DOHH2 (cell line): ENCODE results near the gene HOXB7.

ENCODE experiments used
- H3F3A ChIP-seq: fragments of 200-600 bp; sonication (generic), shearing (Covaris generic); 2 replicates; pipeline ENCODE4 v1.6.0; 2016; ENCODE audit warnings: antibody characterized with exemption, mild to moderate bottlenecking; ENCODE audit not compliant: control insufficient read depth, insufficient read depth
- H3K27ac ChIP-seq: fragments of 200-600 bp; sonication (generic); 2 replicates; pipeline ENCODE4 v1.5.1; 2014; ENCODE audit warnings: low read depth, mild to moderate bottlenecking, low read length, moderate library complexity
- H3K27me3 ChIP-seq: fragments of 200-600 bp; sonication (generic); 2 replicates; pipeline ENCODE4 v1.6.1; 2014; ENCODE audit warnings: mild to moderate bottlenecking, low read length, mixed read lengths; ENCODE audit not compliant: control insufficient read depth
- H3K36me3 ChIP-seq: fragments of 200-600 bp; sonication (generic); 2 replicates; pipeline ENCODE4 v1.6.1; 2014; ENCODE audit warnings: mild to moderate bottlenecking, low read length, moderate library complexity, mixed read lengths; ENCODE audit not compliant: control insufficient read depth
- H3K4me1 ChIP-seq: fragments of 200-600 bp; sonication (generic); 2 replicates; pipeline ENCODE4 v1.6.1; 2014; ENCODE audit warnings: mild to moderate bottlenecking, low read length, mixed read lengths; ENCODE audit not compliant: control insufficient read depth
- H3K4me2 ChIP-seq: fragments of 200-600 bp; sonication (generic); 2 replicates; pipeline ENCODE4 v1.6.0; 2014; ENCODE audit warnings: mild to moderate bottlenecking, low read length, moderate library complexity
- H3K4me3 ChIP-seq: fragments of 200-600 bp; sonication (generic); 2 replicates; pipeline ENCODE4 v1.5.1; 2014; ENCODE audit warnings: mild to moderate bottlenecking, low read length, mixed read lengths
- H3K79me2 ChIP-seq: fragments of 200-600 bp; sonication (generic); 2 replicates; pipeline ENCODE4 v1.6.1; 2014; ENCODE audit warnings: mild to moderate bottlenecking, low read length, mixed read lengths; ENCODE audit not compliant: control insufficient read depth
- H3K9me2 ChIP-seq: fragments of 200-600 bp; sonication (generic); replicated peaks from 2 replicates; pipeline ENCODE4 v1.6.1; 2014; ENCODE audit warnings: mild to moderate bottlenecking, low read length, mixed read lengths; ENCODE audit not compliant: control insufficient read depth
- H3K9me3 ChIP-seq: fragments of 200-600 bp; sonication (generic); 2 replicates; pipeline ENCODE4 v1.6.1; 2014; ENCODE audit warnings: antibody characterized with exemption, low read length, mixed read lengths; ENCODE audit not compliant: control insufficient read depth, insufficient read depth
- H4K20me1 ChIP-seq: fragments of 200-600 bp; sonication (generic); 2 replicates; pipeline ENCODE4 v1.6.0; 2014; ENCODE audit warnings: low read depth, mild to moderate bottlenecking, antibody characterized with exemption, low read length, moderate library complexity; ENCODE audit not compliant: control insufficient read depth, insufficient read depth
- CTCF ChIP-seq: fragments of 200-600 bp; sonication (generic); IDR thresholded peaks from one replicate; pipeline ENCODE4 v1.5.1; 2014; ENCODE audit warnings: antibody characterized with exemption, mild to moderate bottlenecking, low read depth, low read length; ENCODE audit not compliant: poor library complexity, severe bottlenecking
- EZH2phosphoT487 ChIP-seq: fragments of 200-600 bp; sonication (generic); IDR thresholded peaks from 2 replicates; pipeline ENCODE4 v1.6.1; 2017; ENCODE audit warnings: borderline replicate concordance, mild to moderate bottlenecking, antibody characterized with exemption, low read length, moderate library complexity, mixed read lengths

HOXB7 gene

GRCh38 chr17:48613862-48614694 is 3.3 kb upstream of the HOXB7 start:
- peaks cover 63% of the 10 kb centered on the region for H3K27me3 ChIP-seq
- no peaks in the 10 kb centered on the region for H3K9me3 ChIP-seq
- H3K36me3 ChIP-seq: no peaks in the 10 kb centered on the region
- H3F3A ChIP-seq: no peaks in the 10 kb centered on the region
- no peaks in the 10 kb centered on the region for H4K20me1 ChIP-seq
- H3K4me3 ChIP-seq: no peak overlapping the region
- no peaks in the 10 kb centered on the region for H3K79me2 ChIP-seq
- H3K27ac ChIP-seq: no peak overlapping the region
- H3K4me2 ChIP-seq: no peak overlapping the region
- TF ChIP-seq CTCF: no peak
- no peak for TF ChIP-seq EZH2phosphoT487
- H3K4me1 ChIP-seq: peaks cover 28% of the 10 kb centered on the region
- H3K9me2 ChIP-seq: no peaks in the 10 kb centered on the region

- no peaks in the 10 kb centered on the region for H3K9me3 ChIP-seq
- TF ChIP-seq EZH2phosphoT487: peak; percentile 61; the same call in 1 of the 2 replicates
- TF ChIP-seq CTCF: peak; percentile 14
- no peaks in the 10 kb centered on the region for H3F3A ChIP-seq
- H3K79me2 ChIP-seq: no peaks in the 10 kb centered on the region
- H4K20me1 ChIP-seq: no peaks in the 10 kb centered on the region
- no peak overlapping the region for H3K27ac ChIP-seq
- H3K4me3 ChIP-seq: peak overlapping the region; percentile 83
- no peaks in the 10 kb centered on the region for H3K36me3 ChIP-seq
- H3K27me3 ChIP-seq: peaks cover 53% of the 10 kb centered on the region
- H3K9me2 ChIP-seq: no peaks in the 10 kb centered on the region
- H3K4me1 ChIP-seq: peaks cover 24% of the 10 kb centered on the region
- peak overlapping the region; percentile 82 for H3K4me2 ChIP-seq
These were observed 2.3 kb upstream of the HOXB7 start for GRCh38 chr17:48612854-48613691.

- H3F3A ChIP-seq: no peaks in the 10 kb centered on the region
- H3K79me2 ChIP-seq: no peaks in the 10 kb centered on the region
- H3K36me3 ChIP-seq: no peaks in the 10 kb centered on the region
- peak; percentile 98; the same call in 1 of the 2 replicates for TF ChIP-seq EZH2phosphoT487
- no peak for TF ChIP-seq CTCF
- H3K27ac ChIP-seq: no peak overlapping the region
- peak overlapping the region; percentile 82 for H3K4me2 ChIP-seq
- no peaks in the 10 kb centered on the region for H3K9me2 ChIP-seq
- no peaks in the 10 kb centered on the region for H4K20me1 ChIP-seq
- peaks cover 24% of the 10 kb centered on the region for H3K4me1 ChIP-seq
- no peaks in the 10 kb centered on the region for H3K9me3 ChIP-seq
- H3K4me3 ChIP-seq: peak overlapping the region; percentile 83
- H3K27me3 ChIP-seq: peaks cover 48% of the 10 kb centered on the region
These were observed 1.6 kb upstream of the HOXB7 start for GRCh38 chr17:48612456-48612853.
